Measurements from ENCODE around the gene PRRC2C. TPM values are rescaled to one million over a fixed set of nuclear protein-coding genes. Genes with fewer than 3 reads are reported as not detected.

Gene PRRC2C
- total RNA-seq, 1 donor from 2014 or later, result 223 TPM

DNA sequence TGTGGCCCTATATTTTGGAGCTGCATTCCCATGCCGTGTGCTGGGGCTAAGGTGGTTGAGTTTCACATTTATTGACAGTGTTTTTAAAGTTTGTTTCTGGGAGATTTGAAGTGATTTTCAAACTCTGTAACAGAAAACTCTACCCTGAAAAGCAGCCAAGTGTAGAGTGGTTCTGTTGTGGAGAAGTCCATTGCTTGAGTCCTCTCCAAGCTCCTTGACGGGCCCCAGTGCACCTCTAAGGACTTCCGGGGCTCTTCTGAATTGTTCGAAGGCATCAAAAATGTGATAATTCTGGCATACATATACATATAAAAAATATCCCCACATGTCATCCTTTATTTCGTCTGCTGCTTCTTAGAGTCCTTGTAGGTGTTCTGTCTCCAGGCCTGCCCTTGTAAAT, 141.7 kb downstream of the PRRC2C start:
- intact Hi-C loops (cut with micrococcal nuclease), result no loop called here

GRCh38 chr1:171628225-171628624, 142.9 kb downstream of the PRRC2C start:
- intact Hi-C loops (cut with micrococcal nuclease), result no loop called here

GRCh38 chr1:171635661-171636060, 150.3 kb downstream of the PRRC2C start:
- intact Hi-C loops (cut with micrococcal nuclease), result no loop called here

DNA sequence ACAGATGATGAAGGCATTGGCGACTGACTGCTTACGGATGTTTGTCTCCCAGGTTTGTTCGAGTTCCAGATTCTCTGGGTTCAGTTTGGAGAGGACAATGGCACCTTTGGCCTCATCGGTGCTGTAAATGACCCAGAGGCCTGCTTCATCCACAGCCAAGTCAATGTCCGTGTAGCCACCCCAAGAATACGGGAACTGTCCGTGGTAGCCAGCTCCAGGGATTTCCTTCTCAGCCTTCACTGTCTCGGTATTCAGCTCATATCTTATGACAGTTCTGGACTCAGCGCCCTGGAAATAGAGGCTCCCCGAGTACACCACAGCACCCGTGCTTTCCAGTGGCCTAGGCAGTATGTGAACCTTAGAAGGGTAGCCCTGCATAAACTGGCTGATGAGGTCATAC, 150.8 kb downstream of the PRRC2C start:
- intact Hi-C loops (cut with micrococcal nuclease), result no loop called here

DNA sequence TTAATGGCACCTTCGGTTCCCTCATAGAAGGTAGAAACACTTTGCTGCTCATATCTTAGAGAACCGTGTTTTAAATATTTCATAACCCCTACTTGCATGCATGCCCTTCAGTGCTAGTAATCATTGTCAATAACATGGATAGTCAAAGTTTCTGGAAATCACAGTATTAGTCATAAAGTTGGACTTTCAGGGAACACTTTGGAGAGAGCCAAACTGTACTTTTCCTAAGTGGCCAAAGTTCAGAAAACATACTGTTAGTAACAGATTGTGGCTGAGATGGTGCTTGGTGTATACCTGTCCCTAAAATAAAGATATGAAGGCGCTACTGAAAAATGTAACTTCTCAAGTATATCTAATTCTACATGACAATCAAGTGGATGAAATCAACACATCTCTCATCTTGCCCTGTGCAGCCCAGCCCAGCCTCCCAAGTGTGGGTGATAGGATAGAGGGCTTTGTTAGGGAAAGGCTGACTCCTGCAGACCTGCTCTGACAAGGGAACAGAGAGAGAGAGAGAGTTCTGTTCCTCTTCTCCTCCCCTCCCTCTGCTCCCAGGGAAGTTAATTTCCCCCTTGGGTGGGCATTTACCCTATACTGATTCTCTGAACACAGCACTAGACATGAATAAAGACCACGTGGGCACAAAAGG, 152.7 kb downstream of the PRRC2C start:
- intact Hi-C loops (cut with micrococcal nuclease), result no loop called here

GRCh38 chr1:171640225-171640624, 154.9 kb downstream of the PRRC2C start:
- intact Hi-C loops (cut with micrococcal nuclease), result no loop called here

- intact Hi-C loops (cut with micrococcal nuclease), result no loop called here
Measured at GRCh38 chr1:171641076-171641864, 155.9 kb downstream of the PRRC2C start.

- intact Hi-C loops (cut with micrococcal nuclease), result no loop called here
Measured at GRCh38 chr1:171642197-171642596, 156.9 kb downstream of the PRRC2C start.

Other genes starting within 250 kb of the PRRC2C start
- gene FMO1, start 237.0 kb upstream of the PRRC2C start, total RNA-seq, result not detected in 2 replicates
- 1.3 and 2.0 TPM in 2 replicates for gene FMO4, start 171.3 kb upstream of the PRRC2C start, total RNA-seq
- 0.09 and 0.18 TPM in 2 replicates for gene MYOCOS, start 136.7 kb downstream of the PRRC2C start, total RNA-seq
- gene MYOC, start 167.2 kb downstream of the PRRC2C start, total RNA-seq, result not detected in 2 replicates

Data from T-helper 2 cell treated with Interferon-gamma antibody and Interleukin-4, amounts not matched to agents 100 ng/mL and 5 ng/mL, for 36 hours (primary cell).